Liver (tissue), 9 donors: ENCODE measurements around the gene NDUFS6. TPM values are rescaled to one million over a fixed set of nuclear protein-coding genes. Genes with fewer than 3 reads are reported as not detected.
"Not testable (repeated sequence)": the region's sequence is repeated elsewhere in the genome, so short reads cannot be mapped to it uniquely, and the experiment has no call there.

Source experiments
- DNase-seq: peaks from one replicate; pipeline ENCODE4 v3.0.0-alpha.2; 2017; ENCODE audit warnings: low spot score
- H3K27ac ChIP-seq, 2 donors: one replicate each; pipeline ENCODE4 v1.7.0; 2013; ENCODE audit warnings: inconsistent platforms in 2 of 2, low read length in 2 of 2, control low read depth in 1 of 2, low read depth in 1 of 2, mild to moderate bottlenecking in 1 of 2
- H3K27me3 ChIP-seq, 4 donors: one replicate each; pipeline versions ENCODE4 v1.6.1 to v1.7.0; 2013; ENCODE audit warnings: low read length in 3 of 4, inconsistent platforms in 1 of 4, mild to moderate bottlenecking in 1 of 4, moderate library complexity in 1 of 4; ENCODE audit not compliant: control insufficient read depth in 4 of 4, insufficient read depth in 4 of 4
- H3K36me3 ChIP-seq, 4 donors: one replicate each; pipeline versions ENCODE4 v1.6.1 to v1.7.0; 2013; ENCODE audit warnings: low read length in 3 of 4, mild to moderate bottlenecking in 3 of 4, low read depth in 1 of 4, moderate library complexity in 1 of 4; ENCODE audit not compliant: control insufficient read depth in 4 of 4, insufficient read depth in 3 of 4
- H3K4me1 ChIP-seq, 4 donors: one replicate each; pipeline versions ENCODE4 v1.6.1 to v1.7.0; 2013; ENCODE audit warnings: low read length in 3 of 4, mild to moderate bottlenecking in 3 of 4, moderate library complexity in 1 of 4; ENCODE audit not compliant: control insufficient read depth in 4 of 4, insufficient read depth in 4 of 4
- H3K4me3 ChIP-seq, 3 donors: one replicate each; pipeline versions ENCODE4 v1.6.1 to v1.7.0; 2013; ENCODE audit warnings: low read length in 3 of 3, control low read depth in 1 of 3, low read depth in 1 of 3, mild to moderate bottlenecking in 1 of 3
- H3K9ac ChIP-seq, 2 donors: one replicate each; pipeline ENCODE4 v1.7.0; 2013; ENCODE audit warnings: low read length in 2 of 2, mild to moderate bottlenecking in 2 of 2, moderate library complexity in 2 of 2, control low read depth in 1 of 2, low read depth in 1 of 2
- H3K9me3 ChIP-seq, 4 donors: one replicate each; pipeline versions ENCODE4 v1.6.1 to v1.7.0; 2013; ENCODE audit warnings: low read length in 3 of 4; ENCODE audit not compliant: control insufficient read depth in 4 of 4
- ATF3 ChIP-seq: IDR thresholded peaks from 2 replicates; pipeline ENCODE4 v1.6.1; 2016; ENCODE audit warnings: antibody characterized with exemption
- EGR1 ChIP-seq, 2 donors: IDR thresholded peaks; 2 replicates each; pipeline ENCODE4 v1.6.1; 2016 to 2018; ENCODE audit warnings: antibody characterized with exemption in 2 of 2, low read depth in 2 of 2
- RXRA ChIP-seq, 2 donors: IDR thresholded peaks; 2 replicates each; pipeline ENCODE4 v1.6.1; 2017 to 2018; ENCODE audit warnings: antibody characterized with exemption in 2 of 2, mild to moderate bottlenecking in 1 of 2
- TAF1 ChIP-seq: conservative IDR thresholded peaks from 2 replicates; pipeline ENCODE4 v1.6.1; 2016; ENCODE audit warnings: antibody characterized with exemption, mild to moderate bottlenecking
- YY1 ChIP-seq: IDR thresholded peaks from 2 replicates; pipeline ENCODE4 v1.6.1; 2016; ENCODE audit warnings: antibody characterized with exemption, mild to moderate bottlenecking
- ZBTB33 ChIP-seq: IDR thresholded peaks from 2 replicates; pipeline ENCODE4 v1.6.1; 2016; ENCODE audit warnings: antibody characterized with exemption
- WGBS: extraction: QIAGEN DNeasy Blood & Tissue Kit; methylation state at CpG from one replicate; pipeline ENCODE4 v1.1.7; 2013; 5-methylcytosine and 5-hydroxymethylcytosine counted together
- polyA plus RNA-seq, 2 donors: library from polyadenylated mRNA; stranded (reverse) in 1 of 2; unstranded in 1 of 2; fragments of 200-250 nt in 1 of 2; fragments of >200 nt in 1 of 2; fragmentation: Nextera tagmentation in 1 of 2; extraction: Ambion mirVana in 1 of 2; gene quantifications; one replicate each; pipeline versions ENCODE4 v1.2.1 to v1.2.3, GENCODE V29; 2013 to 2015
- total RNA-seq, 2 donors: library from RNA; depleted of rRNA; stranded (reverse); fragments of >200 nt; gene quantifications; one replicate each; pipeline ENCODE4 v1.2.3, GENCODE V29; 2014
- donor health status: healthy.
- donor health status: healthy.
- donor health status: healthy.
- donor health status: healthy.
- donor health status: healthy.

The NDUFS6 gene
- total and polyA plus RNA-seq, 4 donors, result 18.7 to 82.5 (median 47.3) TPM

- no peak for DNase-seq
Observed at GRCh38 chr5:1842004-1842819, 41.0 kb downstream of the NDUFS6 start.

GRCh38 chr5:1843761-1844160 lies 42.6 kb downstream of the NDUFS6 start:
- not testable (repeated sequence) for H3K27me3 ChIP-seq, H3K36me3 ChIP-seq, H3K27ac ChIP-seq, H3K4me1 ChIP-seq, H3K4me3 ChIP-seq, H3K9ac ChIP-seq, DNase-seq, H3K9me3 ChIP-seq
- 84% methylated on average over 10 of the region's 10 CpGs for WGBS

More at GRCh38 chr5:1842004-1842819, 41.0 kb downstream of the NDUFS6 start:
- Histone ChIP-seq H3K27ac (no peak overlapping the region), H3K4me1 (no peaks in the 10 kb centered on the region), H3K9ac (no peak overlapping the region), H3K9me3 (no peaks in the 10 kb centered on the region), H3K36me3 (no peaks in the 10 kb centered on the region), H3K27me3 (no peaks in the 10 kb centered on the region), H3K4me3 (no peak overlapping the region)
- TF ChIP-seq RXRA (IDR thresholded peaks at IDR 0.05), result no peak
- no peak for TF ChIP-seq YY1
- TF ChIP-seq ATF3, result no peak
- 77% methylated on average over 17 of the region's 17 CpGs for WGBS

- TF ChIP-seq TAF1, result no peak
- no peak for TF ChIP-seq RXRA (IDR thresholded peaks at IDR 0.05)
- Histone ChIP-seq H3K27ac (no peak overlapping the region), H3K9ac (no peak overlapping the region), H3K27me3 (no peaks in the 10 kb centered on the region), H3K4me3 (no peak overlapping the region), H3K36me3 (no peaks in the 10 kb centered on the region), H3K4me1 (no peaks in the 10 kb centered on the region), H3K9me3 (no peaks in the 10 kb centered on the region)
- WGBS, result 96% methylated on average over 5 of the region's 5 CpGs
- DNase-seq, result no peak
Observed at GRCh38 chr5:1844708-1845436, 43.7 kb downstream of the NDUFS6 start.

- no peaks in the 10 kb centered on the region for H3K4me1 ChIP-seq
- 92% methylated on average over 1 of the region's 1 CpG for WGBS
- H3K9ac ChIP-seq, result no peak overlapping the region
- H3K9me3 ChIP-seq, result no peaks in the 10 kb centered on the region
- H3K27ac ChIP-seq, result no peak overlapping the region
- no peaks in the 10 kb centered on the region for H3K36me3 ChIP-seq
- no peak for DNase-seq
- TF ChIP-seq YY1 (no peak), ZBTB33 (no peak), EGR1 (IDR thresholded peaks at IDR 0.05; ENCODE audit: low read depth in 2 of 2) (no peak)
- H3K4me3 ChIP-seq, result no peak overlapping the region
- H3K27me3 ChIP-seq, result peaks cover 0 to 3% (median 0%) of the 10 kb centered on the region in 4 donors
Observed at GRCh38 chr5:1845696-1846095, 44.5 kb downstream of the NDUFS6 start.
